ENCODE results near the gene ADAP1. TPM values are rescaled to one million over a fixed set of nuclear protein-coding genes. Genes with fewer than 3 reads are reported as not detected.

ADAP1 gene
- total and polyA plus RNA-seq, 2 of the 13 experiments (the other 11 are each of a cell fraction or from before 2014, with no cell fraction given), result 10.5 to 24.6 TPM

GRCh38 chr7:945556-946255 lies 8.8 kb downstream of the ADAP1 start (continued):
- TF ChIP-seq, protein P1, sequence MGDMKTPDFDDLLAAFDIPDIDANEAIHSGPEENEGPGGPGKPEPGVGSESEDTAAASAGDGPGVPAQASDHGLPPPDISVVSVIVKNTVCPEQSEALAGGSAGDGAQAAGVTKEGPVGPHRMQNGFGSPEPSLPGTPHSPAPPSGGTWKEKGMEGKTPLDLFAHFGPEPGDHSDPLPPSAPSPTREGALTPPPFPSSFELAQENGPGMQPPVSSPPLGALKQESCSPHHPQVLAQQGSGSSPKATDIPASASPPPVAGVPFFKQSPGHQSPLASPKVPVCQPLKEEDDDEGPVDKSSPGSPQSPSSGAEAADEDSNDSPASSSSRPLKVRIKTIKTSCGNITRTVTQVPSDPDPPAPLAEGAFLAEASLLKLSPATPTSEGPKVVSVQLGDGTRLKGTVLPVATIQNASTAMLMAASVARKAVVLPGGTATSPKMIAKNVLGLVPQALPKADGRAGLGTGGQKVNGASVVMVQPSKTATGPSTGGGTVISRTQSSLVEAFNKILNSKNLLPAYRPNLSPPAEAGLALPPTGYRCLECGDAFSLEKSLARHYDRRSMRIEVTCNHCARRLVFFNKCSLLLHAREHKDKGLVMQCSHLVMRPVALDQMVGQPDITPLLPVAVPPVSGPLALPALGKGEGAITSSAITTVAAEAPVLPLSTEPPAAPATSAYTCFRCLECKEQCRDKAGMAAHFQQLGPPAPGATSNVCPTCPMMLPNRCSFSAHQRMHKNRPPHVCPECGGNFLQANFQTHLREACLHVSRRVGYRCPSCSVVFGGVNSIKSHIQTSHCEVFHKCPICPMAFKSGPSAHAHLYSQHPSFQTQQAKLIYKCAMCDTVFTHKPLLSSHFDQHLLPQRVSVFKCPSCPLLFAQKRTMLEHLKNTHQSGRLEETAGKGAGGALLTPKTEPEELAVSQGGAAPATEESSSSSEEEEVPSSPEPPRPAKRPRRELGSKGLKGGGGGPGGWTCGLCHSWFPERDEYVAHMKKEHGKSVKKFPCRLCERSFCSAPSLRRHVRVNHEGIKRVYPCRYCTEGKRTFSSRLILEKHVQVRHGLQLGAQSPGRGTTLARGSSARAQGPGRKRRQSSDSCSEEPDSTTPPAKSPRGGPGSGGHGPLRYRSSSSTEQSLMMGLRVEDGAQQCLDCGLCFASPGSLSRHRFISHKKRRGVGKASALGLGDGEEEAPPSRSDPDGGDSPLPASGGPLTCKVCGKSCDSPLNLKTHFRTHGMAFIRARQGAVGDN (CRISPR knock-in tag; IDR thresholded peaks at IDR 0.05), result peak; percentile 84
- TF ChIP-seq ZNF251 (CRISPR knock-in tag; IDR thresholded peaks at IDR 0.05) (no peak), PCBP1 (IDR thresholded peaks at IDR 0.05; ENCODE audit: borderline replicate concordance, low read depth, low read length) (0 out of 2 replicates have a peak, but pooled peaks have one; percentile 37), ZNF598 (CRISPR knock-in tag; IDR thresholded peaks at IDR 0.05; ENCODE audit: borderline replicate concordance) (peak; percentile 26; the same call in 1 of the 2 replicates), ZNF160 (CRISPR knock-in tag; IDR thresholded peaks at IDR 0.05) (0 out of 2 replicates have a peak, but pooled peaks have one; percentile 43), UBTF (CRISPR knock-in tag; IDR thresholded peaks at IDR 0.05) (peak; percentile 70), ZNF460 (CRISPR knock-in tag; IDR thresholded peaks at IDR 0.05; ENCODE audit: borderline replicate concordance) (0 out of 2 replicates have a peak, but pooled peaks have one; percentile 14), CTCF (CRISPR knock-in tag; IDR thresholded peaks at IDR 0.05) (peak; percentile 4; the same call in 1 of the 2 replicates), ZFY (CRISPR knock-in tag; IDR thresholded peaks at IDR 0.05) (peak; percentile 37; the same call in 1 of the 2 replicates), HNF4A (CRISPR knock-in tag; IDR thresholded peaks at IDR 0.05) (peak; percentile 68), KDM2A (CRISPR knock-in tag; IDR thresholded peaks at IDR 0.05; ENCODE audit: borderline replicate concordance, low read depth) (peak; percentile 25; the same call in 1 of the 2 replicates), RNF219 (CRISPR knock-in tag; IDR thresholded peaks at IDR 0.05) (no peak)
- TF ChIP-seq, protein P2, sequence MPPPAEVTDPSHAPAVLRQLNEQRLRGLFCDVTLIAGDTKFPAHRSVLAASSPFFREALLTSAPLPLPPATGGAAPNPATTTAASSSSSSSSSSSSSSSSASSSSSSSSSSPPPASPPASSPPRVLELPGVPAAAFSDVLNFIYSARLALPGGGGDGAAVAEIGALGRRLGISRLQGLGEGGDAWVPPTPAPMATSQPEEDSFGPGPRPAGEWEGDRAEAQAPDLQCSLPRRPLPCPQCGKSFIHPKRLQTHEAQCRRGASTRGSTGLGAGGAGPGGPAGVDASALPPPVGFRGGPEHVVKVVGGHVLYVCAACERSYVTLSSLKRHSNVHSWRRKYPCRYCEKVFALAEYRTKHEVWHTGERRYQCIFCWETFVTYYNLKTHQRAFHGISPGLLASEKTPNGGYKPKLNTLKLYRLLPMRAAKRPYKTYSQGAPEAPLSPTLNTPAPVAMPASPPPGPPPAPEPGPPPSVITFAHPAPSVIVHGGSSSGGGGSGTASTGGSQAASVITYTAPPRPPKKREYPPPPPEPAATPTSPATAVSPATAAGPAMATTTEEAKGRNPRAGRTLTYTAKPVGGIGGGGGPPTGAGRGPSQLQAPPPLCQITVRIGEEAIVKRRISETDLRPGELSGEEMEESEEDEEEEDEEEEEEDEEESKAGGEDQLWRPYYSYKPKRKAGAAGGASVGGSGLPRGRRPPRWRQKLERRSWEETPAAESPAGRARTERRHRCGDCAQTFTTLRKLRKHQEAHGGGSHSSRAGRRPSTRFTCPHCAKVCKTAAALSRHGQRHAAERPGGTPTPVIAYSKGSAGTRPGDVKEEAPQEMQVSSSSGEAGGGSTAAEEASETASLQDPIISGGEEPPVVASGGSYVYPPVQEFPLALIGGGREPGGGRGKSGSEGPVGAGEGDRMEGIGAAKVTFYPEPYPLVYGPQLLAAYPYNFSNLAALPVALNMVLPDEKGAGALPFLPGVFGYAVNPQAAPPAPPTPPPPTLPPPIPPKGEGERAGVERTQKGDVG (CRISPR knock-in tag; IDR thresholded peaks at IDR 0.05; ENCODE audit: borderline replicate concordance), result peak; percentile 23; the same call in 1 of the 2 replicates
